PC-3 (cell line): Measurements from ENCODE around the gene SDSL.

ENCODE experiments used
- CTCF ChIP-seq: fragments of 300-600 bp; sonication (generic); conservative IDR thresholded peaks from 2 replicates; pipeline ENCODE4 v1.5.1; 2017; ENCODE audit warnings: antibody characterized with exemption, low read depth, mild to moderate bottlenecking, low read length
- EZH2phosphoT487 ChIP-seq: fragments of 300-600 bp; sonication (generic); IDR thresholded peaks from 2 replicates; pipeline ENCODE4 v1.6.1; 2018; ENCODE audit warnings: mild to moderate bottlenecking, antibody characterized with exemption, low read length, borderline replicate concordance

DNA sequence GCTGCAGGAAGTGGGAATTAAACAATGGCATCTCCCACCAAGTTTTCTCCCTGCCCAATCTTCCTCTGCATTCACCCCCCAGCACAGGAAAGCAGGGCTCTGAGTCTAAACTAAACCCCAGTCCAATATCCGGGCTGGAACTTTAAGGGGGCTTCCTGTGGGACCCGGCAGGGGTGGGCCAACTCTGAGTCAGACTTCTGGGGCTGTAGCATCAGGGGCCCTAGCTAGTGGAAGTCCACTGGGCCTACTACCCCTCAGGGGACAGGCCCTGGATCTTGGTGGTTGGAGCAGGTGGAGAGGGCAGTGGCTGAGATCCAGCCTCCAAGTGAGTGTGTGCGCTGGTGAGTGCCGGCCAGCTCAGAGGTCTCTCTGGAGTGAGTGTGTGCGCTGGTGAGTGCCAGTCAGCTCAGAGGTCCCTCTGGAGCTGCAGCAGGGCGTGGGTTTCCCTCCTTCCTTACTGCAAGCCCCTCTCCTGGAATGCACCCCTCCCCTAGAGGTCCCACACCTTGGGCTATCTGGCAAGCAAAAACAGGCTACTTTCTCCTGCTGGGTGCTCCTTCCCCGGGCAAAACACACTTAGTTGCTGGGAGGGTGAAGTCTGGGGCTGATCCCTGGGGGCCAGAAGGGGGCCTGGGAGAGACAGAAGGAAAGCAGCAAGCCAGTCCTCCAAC is 55.1 kb downstream of the SDSL start:
- TF ChIP-seq EZH2phosphoT487: no peak
- no peak for TF ChIP-seq CTCF
